Cardiac muscle cell (in vitro differentiated cells and primary cell): ENCODE data around the gene WBP1L. TPM values are rescaled to one million over a fixed set of nuclear protein-coding genes. Genes with fewer than 3 reads are reported as not detected.
"Not testable (repeated sequence)": the region's sequence is repeated elsewhere in the genome, so short reads cannot be mapped to it uniquely, and the experiment has no call there.

Source experiments
- DNase-seq, 2 donors: peaks; one replicate each; pipeline versions ENCODE4 v3.0.0 to v3.0.0-alpha.2; 2010 to 2017; ENCODE audit warnings: low read depth in 1 of 2, low spot score in 1 of 2
- H3K27ac ChIP-seq: fragments of 200-600 bp; sonication (generic); 2 replicates; pipeline ENCODE4 v1.5.1; 2016
- H3K27me3 ChIP-seq: fragments of 200-600 bp; sonication (generic); 2 replicates; pipeline ENCODE4 v1.6.0; 2016; ENCODE audit warnings: control low read depth
- H3K36me3 ChIP-seq: fragments of 200-600 bp; sonication (generic); 2 replicates; pipeline ENCODE4 v1.5.1; 2016; ENCODE audit warnings: control low read depth
- H3K4me1 ChIP-seq: fragments of 200-600 bp; sonication (generic); 2 replicates; pipeline ENCODE4 v1.8.1; 2017; ENCODE audit warnings: low read depth, mild to moderate bottlenecking, mixed run types
- H3K4me3 ChIP-seq: fragments of 200-600 bp; sonication (generic); 2 replicates; pipeline ENCODE4 v1.5.1; 2016; ENCODE audit warnings: mild to moderate bottlenecking
- H3K9me3 ChIP-seq: fragments of 200-600 bp; sonication (generic); 2 replicates; pipeline ENCODE4 v1.5.1; 2017; ENCODE audit warnings: low read depth, mild to moderate bottlenecking, control low read depth
- polyA plus RNA-seq: library from polyadenylated mRNA; unstranded; fragments of >200 nt; fragmentation: Nextera tagmentation; extraction: Ambion mirVana; gene quantifications from 2 replicates; pipeline ENCODE4 v1.2.1, GENCODE V29; 2016
- total RNA-seq: library from RNA; depleted of rRNA; stranded (reverse); fragments of >200 nt; gene quantifications from 2 replicates; pipeline ENCODE4 v1.2.3, GENCODE V29; 2016
- TF ChIP-seq, protein P1 (sequence below): IDR thresholded peaks from 2 replicates; pipeline ENCODE4 v1.5.1; 2012; ENCODE audit warnings: low read depth, mild to moderate bottlenecking, low read length

Gene WBP1L
- total and polyA plus RNA-seq, 2 experiments from 2014 or later: 14.2 to 43.9 TPM

GRCh38 chr10:102819054-102819453, 75.3 kb downstream of the WBP1L start:
- H3K27me3 ChIP-seq: no peaks in the 10 kb centered on the region
- H3K4me3 ChIP-seq: no peak overlapping the region
- H3K4me1 ChIP-seq: no peaks in the 10 kb centered on the region
- no peak for DNase-seq
- TF ChIP-seq, protein P1, sequence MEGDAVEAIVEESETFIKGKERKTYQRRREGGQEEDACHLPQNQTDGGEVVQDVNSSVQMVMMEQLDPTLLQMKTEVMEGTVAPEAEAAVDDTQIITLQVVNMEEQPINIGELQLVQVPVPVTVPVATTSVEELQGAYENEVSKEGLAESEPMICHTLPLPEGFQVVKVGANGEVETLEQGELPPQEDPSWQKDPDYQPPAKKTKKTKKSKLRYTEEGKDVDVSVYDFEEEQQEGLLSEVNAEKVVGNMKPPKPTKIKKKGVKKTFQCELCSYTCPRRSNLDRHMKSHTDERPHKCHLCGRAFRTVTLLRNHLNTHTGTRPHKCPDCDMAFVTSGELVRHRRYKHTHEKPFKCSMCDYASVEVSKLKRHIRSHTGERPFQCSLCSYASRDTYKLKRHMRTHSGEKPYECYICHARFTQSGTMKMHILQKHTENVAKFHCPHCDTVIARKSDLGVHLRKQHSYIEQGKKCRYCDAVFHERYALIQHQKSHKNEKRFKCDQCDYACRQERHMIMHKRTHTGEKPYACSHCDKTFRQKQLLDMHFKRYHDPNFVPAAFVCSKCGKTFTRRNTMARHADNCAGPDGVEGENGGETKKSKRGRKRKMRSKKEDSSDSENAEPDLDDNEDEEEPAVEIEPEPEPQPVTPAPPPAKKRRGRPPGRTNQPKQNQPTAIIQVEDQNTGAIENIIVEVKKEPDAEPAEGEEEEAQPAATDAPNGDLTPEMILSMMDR: no peak
- H3K27ac ChIP-seq: no peak overlapping the region
- H3K36me3 ChIP-seq: no peaks in the 10 kb centered on the region
- no peaks in the 10 kb centered on the region for H3K9me3 ChIP-seq

GRCh38 chr10:102820008-102820407, 76.3 kb downstream of the WBP1L start:
- not testable (repeated sequence) for H3K36me3 ChIP-seq, DNase-seq, H3K4me3 ChIP-seq, H3K27me3 ChIP-seq, H3K9me3 ChIP-seq, H3K4me1 ChIP-seq, H3K27ac ChIP-seq

GRCh38 chr10:102822222-102822621, 78.5 kb downstream of the WBP1L start:
- no peak overlapping the region for H3K27ac ChIP-seq
- H3K4me1 ChIP-seq: no peaks in the 10 kb centered on the region
- H3K9me3 ChIP-seq: no peaks in the 10 kb centered on the region
- TF ChIP-seq, protein P1: no peak
- DNase-seq: no peak
- H3K36me3 ChIP-seq: no peaks in the 10 kb centered on the region
- H3K27me3 ChIP-seq: no peaks in the 10 kb centered on the region
- no peak overlapping the region for H3K4me3 ChIP-seq

DNA sequence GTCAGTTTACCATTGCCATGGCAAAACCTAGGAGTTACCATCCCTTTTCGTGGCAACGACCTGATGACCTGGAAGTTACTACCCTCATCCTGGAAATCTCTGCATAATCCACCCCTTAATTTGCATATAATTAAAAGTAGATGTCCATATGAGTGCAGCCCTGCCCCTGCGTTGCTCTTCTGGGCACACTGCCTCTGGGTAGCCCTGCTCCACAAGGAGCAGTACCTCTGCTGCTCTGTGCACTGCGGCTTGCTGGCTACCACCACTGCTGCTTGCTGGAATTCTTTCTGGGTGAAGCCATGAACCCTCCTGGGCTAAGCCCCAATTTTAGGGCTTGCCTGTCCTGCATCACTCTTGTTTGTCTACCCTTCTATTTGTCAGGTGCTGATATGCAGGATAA, 80.9 kb downstream of the WBP1L start:
- no peaks in the 10 kb centered on the region for H3K36me3 ChIP-seq
- TF ChIP-seq, protein P1: no peak
- H3K27me3 ChIP-seq: no peaks in the 10 kb centered on the region
- no peak overlapping the region for H3K27ac ChIP-seq
- H3K9me3 ChIP-seq: no peaks in the 10 kb centered on the region
- H3K4me1 ChIP-seq: no peaks in the 10 kb centered on the region
- no peak for DNase-seq
- H3K4me3 ChIP-seq: no peak overlapping the region

GRCh38 chr10:102826148-102826796, 82.5 kb downstream of the WBP1L start:
- Histone ChIP-seq H3K4me3 (no peak overlapping the region), H3K4me1 (no peaks in the 10 kb centered on the region), H3K9me3 (no peaks in the 10 kb centered on the region), H3K27ac (no peak overlapping the region), H3K36me3 (no peaks in the 10 kb centered on the region), H3K27me3 (no peaks in the 10 kb centered on the region)
- TF ChIP-seq, protein P1: no peak
- no peak for DNase-seq

DNA sequence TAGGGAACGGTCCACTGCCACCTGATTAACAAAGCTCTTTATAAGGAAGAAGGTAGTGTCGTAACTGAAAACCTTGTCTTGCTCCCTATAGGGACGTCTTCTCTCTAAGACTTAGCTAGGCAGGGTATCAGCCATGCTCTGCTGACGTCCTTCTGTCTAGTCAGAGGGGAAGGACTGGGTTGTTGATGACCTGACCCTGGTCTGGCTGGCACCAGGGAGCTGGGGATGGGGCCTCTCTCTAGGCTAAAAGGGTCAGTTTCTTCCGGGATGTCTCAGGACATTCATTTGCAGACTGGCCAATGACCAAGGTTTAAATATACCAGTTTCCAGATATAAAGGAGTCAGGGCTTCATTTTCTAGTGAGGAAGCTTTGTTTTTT, 83.8 kb downstream of the WBP1L start:
- no peak for DNase-seq
- TF ChIP-seq, protein P1: no peak
- H3K4me1 ChIP-seq: no peaks in the 10 kb centered on the region
- H3K27ac ChIP-seq: no peak overlapping the region
- H3K9me3 ChIP-seq: no peaks in the 10 kb centered on the region
- no peaks in the 10 kb centered on the region for H3K36me3 ChIP-seq
- no peak overlapping the region for H3K4me3 ChIP-seq
- no peaks in the 10 kb centered on the region for H3K27me3 ChIP-seq
